NCI-H748 (cell line): Measurements from ENCODE around the gene SPON2.

Source experiments
- DNase-seq: peaks from one replicate; lab custom pipeline; 2025; ENCODE audit not compliant: unreplicated experiment; lab: John Stamatoyannopoulos, UW

The SPON2 gene

GRCh38 chr4:1195109-1195671 is 22.8 kb upstream of the SPON2 start:
- no peak for DNase-seq

DNA sequence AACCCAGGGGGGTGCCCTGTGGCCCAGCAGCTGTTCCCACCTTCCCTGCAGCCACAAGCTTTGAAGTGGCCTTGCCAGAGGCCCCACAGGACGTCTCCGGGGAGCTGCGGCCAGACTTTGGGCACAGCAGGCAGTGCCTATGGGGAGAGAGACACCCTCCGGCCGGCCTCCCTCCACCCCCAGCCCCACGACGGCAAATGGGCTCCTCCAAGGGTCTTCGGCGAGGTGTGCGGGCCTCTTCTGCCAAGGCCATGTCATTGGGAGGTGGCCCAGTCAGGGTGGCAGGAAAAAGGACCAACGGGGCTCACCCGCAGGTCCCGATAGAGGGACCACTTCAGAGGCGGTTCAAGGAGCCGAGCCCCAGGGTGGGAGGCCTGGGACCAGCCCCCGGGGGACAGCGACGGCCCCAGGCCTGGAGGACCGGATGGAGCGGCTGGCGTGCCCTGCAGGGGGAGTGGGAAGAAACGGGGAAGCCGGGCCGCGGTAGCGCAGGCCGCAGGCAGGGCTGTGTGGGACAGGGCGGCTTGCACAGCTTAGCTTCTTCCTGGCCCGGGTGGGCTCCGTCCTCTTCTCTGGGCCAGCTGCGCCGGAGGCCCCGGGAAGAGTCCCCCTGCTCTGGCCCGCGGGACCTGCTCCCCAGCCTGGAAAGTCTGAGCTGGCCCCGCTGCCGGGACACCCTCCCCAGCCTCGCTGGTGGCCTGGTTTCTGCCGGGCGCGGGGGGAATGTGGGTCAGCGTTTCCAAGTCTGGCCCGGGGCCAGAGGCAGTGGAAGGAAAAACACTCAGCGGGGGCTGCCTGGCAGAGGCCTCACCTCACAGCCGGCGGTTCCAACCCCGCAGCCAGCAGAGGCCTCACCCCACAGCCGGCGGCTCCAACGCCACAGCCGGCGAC is 21.9 kb upstream of the SPON2 start:
- DNase-seq = no peak

DNA sequence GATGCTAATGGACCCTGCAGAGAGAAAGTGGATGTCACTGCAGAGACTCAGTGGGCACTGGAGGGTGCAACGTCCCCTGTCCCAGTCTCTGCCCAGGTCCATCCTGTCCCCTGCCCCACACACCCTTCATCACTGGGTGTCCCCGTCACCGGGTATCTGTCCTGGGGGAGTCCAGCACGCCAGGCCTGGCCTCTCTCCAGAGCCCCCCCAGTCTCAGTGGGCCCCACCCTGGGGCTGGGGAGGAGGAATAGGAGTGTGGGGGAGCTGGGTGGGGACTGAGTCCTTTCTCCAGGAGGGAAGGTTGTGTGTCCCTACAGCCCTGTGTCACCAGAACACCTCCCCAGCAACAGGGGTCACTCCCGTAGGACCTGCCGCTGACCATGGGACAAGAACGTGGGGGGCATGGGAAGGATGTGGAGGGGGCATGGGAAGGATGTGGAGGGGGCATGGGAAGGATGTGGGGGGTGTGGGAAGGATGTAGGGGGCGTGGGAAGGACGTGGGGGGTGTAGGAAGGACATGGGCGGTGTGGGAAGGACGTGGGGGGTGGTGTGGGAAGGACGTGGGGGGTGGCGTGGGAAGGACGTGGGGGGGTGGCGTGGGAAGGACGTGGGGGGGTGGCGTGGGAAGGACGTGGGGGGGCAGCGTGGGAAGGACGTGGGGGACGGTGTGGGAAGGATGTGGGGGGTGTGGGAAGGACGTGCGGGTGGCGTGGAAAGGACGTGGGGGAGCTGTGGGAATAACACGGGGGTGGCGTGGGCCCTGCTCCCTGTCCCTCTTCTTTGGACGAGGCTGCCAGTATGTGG is 21.0 kb upstream of the SPON2 start:
- no peak for DNase-seq

GRCh38 chr4:1192493-1193205 is 20.3 kb upstream of the SPON2 start:
- DNase-seq = no peak

DNA sequence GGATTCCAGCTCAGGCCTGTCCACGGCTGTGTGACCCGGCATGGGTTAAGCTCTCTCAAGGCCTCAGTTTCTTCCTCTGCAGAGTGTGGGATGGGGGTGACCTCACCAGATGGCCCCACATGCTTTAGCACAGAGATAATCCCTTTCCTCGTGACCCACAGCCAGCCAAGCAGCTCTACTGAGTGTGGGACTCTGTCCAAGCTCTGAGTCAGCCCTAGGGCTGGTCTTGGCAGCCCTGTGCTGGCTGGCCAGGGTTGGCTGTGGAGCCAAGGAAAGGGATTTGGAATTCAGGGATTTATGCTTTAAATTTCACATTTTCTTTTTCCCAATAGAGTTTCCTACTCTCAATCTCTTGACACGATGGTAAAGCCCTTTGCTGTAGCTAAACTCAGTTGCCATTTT is 19.7 kb upstream of the SPON2 start:
- no peak for DNase-seq

DNA sequence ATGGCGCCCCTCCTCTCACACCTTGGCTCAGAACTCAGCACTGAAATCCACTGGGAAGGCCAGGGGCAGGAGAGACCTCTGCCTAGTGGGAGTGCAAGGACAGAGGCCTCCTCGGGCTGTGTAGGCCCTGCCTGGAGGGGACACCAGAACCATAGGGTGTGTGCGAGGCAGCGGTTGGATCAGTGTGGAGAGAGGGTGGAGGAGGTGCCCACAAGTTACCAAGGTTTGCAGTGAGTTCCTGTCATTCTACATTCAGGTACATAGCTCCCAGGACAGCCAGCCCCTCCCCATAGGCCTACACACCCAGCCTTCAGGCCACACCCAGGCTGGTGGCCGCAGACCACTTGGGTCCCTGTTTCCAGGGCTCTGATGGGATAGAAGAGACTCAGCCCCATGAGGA is 19.2 kb upstream of the SPON2 start:
- no peak for DNase-seq

DNA sequence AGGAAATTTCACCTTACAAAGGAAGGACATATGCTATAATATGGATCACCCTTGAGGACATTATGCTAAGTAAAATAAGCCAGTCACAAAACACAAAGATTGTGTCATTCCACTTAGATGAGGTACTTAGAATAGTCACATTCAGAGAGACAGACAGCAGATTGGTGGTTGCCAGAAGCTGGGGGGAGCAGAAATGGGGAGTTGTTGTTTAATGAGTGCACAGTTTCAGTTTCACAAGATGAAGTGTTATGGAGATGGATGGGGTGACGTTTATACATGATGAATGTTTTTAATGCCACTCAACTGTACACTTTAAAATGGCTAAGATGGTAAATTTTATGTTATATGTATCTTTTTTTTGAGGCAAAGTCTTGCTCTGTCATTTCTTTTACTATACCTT is 14.8 kb upstream of the SPON2 start:
- no peak for DNase-seq

DNA sequence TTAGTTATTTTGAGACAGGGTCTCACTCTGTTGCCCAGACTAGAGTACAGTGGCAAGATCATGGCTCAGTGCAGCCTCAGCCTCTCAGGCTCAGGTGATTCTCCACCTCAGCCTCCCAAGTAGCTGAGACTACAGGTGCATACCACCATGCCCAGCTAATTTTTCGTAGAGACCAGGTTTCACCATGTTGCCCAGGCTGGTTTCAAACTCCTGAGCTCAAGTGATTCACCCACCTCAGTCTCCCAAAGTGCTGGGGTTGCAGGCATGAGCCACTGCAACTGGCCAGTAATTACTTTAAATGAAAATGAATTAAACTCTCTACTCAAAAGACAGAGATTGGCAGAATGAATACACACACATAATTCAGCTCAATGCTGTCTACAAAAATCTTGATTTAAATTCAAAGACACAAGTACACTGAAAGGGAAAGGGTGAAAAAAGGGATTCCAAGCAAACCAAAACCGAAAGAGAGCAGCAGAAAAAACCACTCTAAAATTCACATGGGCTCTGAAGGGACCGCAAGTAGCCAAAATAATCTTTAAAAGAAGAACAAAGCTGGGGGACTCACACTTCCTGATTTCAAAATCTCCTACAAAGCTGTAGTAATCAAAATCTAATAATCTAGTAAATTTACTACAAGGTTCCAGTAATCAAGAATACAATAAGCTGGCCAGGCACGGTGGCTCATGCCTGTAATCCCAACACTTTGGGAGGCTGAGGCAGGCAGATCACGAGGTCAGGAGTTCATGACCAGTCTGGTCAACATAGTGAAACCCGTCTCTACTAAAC is 11.8 kb upstream of the SPON2 start:
- no peak for DNase-seq

DNA sequence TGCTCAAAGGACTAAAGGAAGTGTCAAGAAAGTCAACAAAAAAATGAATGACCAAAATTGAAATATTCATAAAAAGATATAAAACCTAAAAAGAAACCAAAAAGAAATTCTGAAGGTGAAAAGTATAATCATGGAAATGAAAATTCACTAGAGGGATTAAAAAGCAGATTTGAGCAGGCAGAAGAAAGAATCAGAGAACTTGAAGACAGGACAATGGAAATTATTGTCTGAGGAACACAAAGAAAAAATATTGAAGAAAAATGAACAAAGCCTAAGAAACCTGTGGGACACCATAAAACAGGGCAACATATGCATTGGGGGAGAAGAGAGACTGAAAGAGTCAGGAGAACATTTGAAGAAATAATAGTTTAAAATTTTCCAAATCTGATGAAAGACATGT is 9.9 kb upstream of the SPON2 start:
- no peak for DNase-seq

GRCh38 chr4:1180663-1181062 is 8.3 kb upstream of the SPON2 start:
- no peak for DNase-seq

DNA sequence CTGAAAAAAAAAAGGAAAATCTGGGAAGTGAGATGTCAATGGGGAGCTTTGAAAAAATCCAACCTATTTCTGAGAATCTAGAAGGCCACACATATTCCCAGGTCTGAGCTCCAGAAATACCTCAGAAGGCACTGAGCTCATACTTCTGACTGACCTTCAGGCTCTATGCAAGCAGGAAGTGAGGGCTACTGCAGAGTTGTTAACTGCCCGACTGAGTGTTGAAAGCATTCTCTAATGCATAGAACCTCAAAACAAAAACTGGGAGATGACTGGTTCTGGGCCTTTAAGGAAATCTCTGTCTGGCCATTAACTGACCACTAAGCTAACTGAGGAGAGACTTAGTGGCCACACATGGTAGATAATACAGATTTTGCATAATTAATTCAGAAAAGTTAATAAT is 7.6 kb upstream of the SPON2 start:
- DNase-seq = no peak

DNA sequence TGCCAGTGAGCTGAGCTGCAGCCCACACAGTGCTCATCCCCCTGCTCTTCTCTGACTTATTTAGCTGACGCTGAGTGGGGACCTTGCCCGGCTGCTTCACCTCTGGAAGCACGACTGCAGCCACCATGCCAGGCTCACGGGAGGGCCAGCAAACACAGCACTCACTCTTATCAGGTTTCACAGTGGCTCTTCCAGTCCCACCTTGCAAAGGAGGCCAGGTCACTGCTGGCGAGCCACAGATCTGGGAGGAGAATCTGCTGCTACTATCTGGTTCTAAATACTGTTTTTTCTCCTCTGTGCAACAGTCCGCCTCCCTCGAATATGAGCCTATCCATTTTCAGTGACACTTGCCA is 6.7 kb upstream of the SPON2 start:
- DNase-seq = no peak

- DNase-seq = no peak
Observed at GRCh38 chr4:1178300-1179088, 6.1 kb upstream of the SPON2 start.

- no peak for DNase-seq
Observed at GRCh38 chr4:1177274-1178141, 5.1 kb upstream of the SPON2 start.

DNA sequence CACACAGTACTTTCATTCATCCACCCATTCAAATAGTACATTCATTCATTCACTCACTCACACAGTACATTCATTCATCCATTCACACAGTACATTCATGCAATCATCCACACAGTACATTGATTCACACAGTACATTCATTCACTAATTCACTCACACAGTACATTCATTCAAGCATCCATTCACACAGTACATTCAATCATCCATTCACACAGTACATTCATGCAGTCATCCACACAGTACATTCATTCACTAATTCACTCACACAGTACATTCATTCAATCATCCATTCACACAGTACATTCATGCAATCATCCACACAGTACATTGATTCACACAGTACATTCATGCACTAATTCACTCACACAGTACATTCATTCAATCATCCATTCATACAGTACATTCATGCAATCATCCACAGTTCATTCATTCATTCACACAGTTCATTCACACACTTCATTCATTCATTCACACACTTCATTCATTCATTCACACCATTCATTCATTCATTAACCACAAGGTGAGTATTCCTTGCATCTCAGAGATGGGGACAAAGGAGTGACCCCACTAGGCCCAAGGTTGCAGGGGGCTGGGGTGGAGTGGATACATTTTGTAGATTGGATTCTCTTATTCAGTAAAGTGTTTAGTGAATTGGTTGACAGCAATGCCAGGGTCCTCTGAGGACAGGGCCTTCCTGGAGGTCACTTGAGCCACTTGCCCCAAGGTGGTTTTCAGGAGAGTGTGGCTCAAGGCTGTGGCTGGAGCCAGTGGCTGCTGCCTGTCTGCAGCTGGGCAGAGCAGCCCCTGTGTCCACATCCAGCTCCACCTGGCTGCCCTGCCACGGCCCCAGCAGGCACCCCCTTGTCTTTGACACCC is 4.3 kb upstream of the SPON2 start:
- DNase-seq = no peak

DNA sequence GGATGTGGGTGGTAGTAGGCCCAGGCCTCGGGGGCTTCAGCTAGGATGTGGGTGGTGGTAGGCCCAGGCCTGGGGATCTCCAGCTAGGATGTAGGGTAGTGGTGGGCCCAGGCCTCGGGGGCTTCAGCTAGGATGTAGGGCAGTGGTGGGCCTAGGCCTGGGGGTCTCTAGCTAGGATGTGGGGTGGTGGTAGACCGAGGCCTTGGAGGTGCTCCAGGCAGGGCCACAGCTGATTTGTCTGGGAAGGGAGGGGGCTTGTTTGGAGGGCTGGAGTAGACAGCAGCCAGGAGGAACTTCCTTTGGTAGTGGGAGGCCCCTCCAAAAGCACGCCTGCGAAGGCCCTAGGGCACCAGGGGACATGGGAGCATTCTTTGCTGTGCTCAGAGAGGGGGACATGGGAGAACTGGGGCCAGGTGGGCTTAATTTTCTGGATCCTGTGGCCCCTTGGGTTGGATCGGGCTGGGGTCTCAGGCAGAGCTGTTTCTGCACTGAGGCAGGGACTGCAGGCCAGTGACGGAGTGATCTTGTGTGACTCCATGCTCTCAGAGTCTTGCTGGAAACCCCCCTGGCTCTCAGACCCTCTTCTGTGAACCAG is 3.3 kb upstream of the SPON2 start:
- DNase-seq = no peak

DNA sequence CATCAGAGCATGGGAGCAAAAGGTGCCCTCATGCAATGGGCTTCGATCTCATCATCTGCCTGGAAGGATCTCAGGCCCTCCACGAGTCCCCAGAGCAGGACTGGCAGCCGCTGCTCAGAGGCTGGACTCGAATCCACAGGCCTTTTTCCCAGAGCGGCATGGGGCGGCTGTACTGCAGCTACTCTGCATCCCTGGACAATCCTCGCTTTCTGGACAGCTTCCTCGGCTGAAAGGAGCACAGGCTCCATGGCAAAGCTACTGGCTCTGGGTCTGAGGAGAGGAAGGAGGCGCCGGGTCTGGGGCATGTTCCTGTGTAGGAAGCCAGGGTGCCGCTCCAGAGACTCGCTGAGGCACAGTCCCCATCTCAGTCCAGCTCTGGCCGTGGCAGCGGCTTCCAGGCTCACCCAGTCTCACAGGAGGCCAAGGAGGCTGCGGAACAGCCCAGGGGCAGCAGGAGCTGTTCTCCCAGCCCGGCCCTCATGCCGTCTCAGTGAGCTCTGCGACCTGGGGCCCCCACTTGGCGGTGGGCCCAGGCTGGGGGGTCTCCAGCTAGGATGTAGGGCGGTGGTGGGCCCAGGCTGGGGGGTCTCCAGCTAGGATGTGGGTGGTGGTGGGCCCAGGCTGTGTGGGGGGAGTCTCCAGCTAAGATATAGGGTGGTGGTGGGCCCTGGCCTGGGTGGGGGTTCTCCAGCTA is 2.7 kb upstream of the SPON2 start:
- DNase-seq = no peak
